Mesothelial cell of epicardium (in vitro differentiated cells): ENCODE measurements around the gene FOXC1. TPM values are rescaled to one million over a fixed set of nuclear protein-coding genes. Genes with fewer than 3 reads are reported as not detected.

ENCODE experiments used
- DNase-seq, 2 experiments: peaks; one replicate each; pipeline ENCODE4 v3.0.0; 2021; ENCODE audit warnings: low spot score in 2 of 2; ENCODE audit not compliant: unreplicated experiment in 2 of 2
- H3K27ac Mint-ChIP-seq: 2 replicates; pipeline ENCODE4 v1.8.0; 2021; ENCODE audit warnings: mixed read lengths
- H3K27me3 Mint-ChIP-seq: 2 replicates; pipeline ENCODE4 v1.8.0; 2021; ENCODE audit warnings: low read depth, mixed read lengths
- H3K36me3 Mint-ChIP-seq: 2 replicates; pipeline ENCODE4 v1.8.0; 2021; ENCODE audit warnings: mixed read lengths
- H3K4me1 Mint-ChIP-seq: 2 replicates; pipeline ENCODE4 v1.8.0; 2021; ENCODE audit warnings: mixed read lengths
- H3K4me3 Mint-ChIP-seq: 2 replicates; pipeline ENCODE4 v1.8.0; 2021; ENCODE audit warnings: mild to moderate bottlenecking, moderate library complexity, mixed read lengths
- H3K9me3 Mint-ChIP-seq: 2 replicates; pipeline ENCODE4 v1.8.0; 2021; ENCODE audit warnings: mixed read lengths
- CTCF ChIP-seq: fragments of 200-600 bp; sonication (generic); IDR thresholded peaks from one replicate; pipeline ENCODE4 v1.5.0; 2021; ENCODE audit warnings: antibody characterized with exemption; ENCODE audit not compliant: unreplicated experiment
- total RNA-seq: library from RNA; stranded (reverse); gene quantifications from 3 replicates; pipeline ENCODE4 v1.2.1, GENCODE V29; 2021

FOXC1 gene
- total RNA-seq, 1 donor from 2014 or later, result 50.5 TPM

DNA sequence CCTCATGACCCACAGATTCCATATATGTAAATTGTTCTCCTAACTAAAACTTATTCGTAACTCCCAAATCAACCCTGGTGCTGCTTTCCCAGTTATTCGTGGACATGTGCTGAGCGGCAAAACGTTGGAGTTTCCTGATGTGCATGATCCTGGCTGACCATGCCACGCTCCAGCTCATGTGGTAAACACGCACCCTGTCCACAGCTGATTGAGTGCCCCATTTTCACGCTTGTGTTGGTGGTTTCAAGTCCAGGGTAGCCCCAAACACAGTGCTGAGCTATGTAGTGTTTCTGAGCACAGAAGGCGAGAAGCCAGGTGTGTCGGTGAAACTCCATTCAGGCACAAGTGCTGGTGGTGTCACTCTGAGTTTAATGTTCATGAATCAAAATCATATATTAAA lies 19.1 kb upstream of the FOXC1 start:
- Mint-ChIP-seq H3K27me3 (peaks cover 50% of the 10 kb centered on the region), H3K27ac (no peak overlapping the region), H3K4me1 (no peaks in the 10 kb centered on the region), H3K36me3 (no peaks in the 10 kb centered on the region), H3K4me3 (no peak overlapping the region), H3K9me3 (no peaks in the 10 kb centered on the region)
- no peak for TF ChIP-seq CTCF
- no peak for DNase-seq

- no peak for TF ChIP-seq CTCF
- Mint-ChIP-seq H3K27me3 (peaks cover 52% of the 10 kb centered on the region), H3K4me1 (peaks cover 4% of the 10 kb centered on the region), H3K9me3 (no peaks in the 10 kb centered on the region), H3K4me3 (no peak overlapping the region), H3K27ac (no peak overlapping the region), H3K36me3 (no peaks in the 10 kb centered on the region)
- DNase-seq, result no peak
Measured at GRCh38 chr6:1591243-1591642, 18.5 kb upstream of the FOXC1 start.

DNA sequence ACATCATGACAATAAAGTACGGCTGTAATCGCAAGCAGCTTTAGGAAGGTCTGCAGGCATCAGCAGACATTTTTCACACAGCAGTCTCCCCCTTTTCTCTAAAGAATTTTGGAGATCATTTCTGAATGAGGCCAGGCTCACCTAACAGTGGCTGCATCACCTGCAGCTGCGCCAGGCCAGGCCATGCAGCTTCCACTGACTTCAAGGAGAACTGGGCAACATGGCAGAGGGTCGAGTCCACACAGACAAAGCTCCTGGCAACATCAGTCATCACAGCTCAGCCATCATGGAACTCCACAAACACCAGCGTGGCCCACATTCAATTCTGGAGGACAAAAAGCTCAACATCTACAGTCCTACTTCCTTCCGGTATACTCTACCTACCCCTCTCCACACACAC lies 17.8 kb upstream of the FOXC1 start:
- peak in 1 of 2 experiments; percentile 22 for DNase-seq
- H3K27ac Mint-ChIP-seq, result no peak overlapping the region
- no peaks in the 10 kb centered on the region for H3K9me3 Mint-ChIP-seq

DNA sequence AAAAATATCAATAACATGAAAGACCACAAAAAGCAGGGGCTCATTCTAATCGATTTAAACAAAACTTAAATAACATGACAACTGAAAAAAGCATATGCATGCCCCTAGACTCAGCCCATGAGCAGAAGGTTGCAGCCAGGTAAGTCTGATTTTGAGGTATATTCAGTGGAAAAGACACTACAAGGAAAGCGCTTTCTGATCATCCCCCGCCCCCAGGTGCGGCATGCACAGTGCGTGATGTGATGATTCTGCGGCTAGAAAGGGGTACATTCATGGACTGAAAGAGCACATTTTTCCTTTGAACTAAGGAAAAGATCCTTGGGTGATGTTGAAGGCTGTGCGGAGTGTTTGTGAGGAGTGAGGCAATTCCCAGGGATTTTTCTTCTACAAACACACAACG lies 16.9 kb upstream of the FOXC1 start:
- peak in 1 of 2 experiments; percentile 32 for DNase-seq
- TF ChIP-seq CTCF, result no peak
- no peak overlapping the region for H3K4me3 Mint-ChIP-seq
- H3K4me1 Mint-ChIP-seq, result peaks cover 20% of the 10 kb centered on the region
- no peak overlapping the region for H3K27ac Mint-ChIP-seq
- H3K9me3 Mint-ChIP-seq, result no peaks in the 10 kb centered on the region
- no peaks in the 10 kb centered on the region for H3K36me3 Mint-ChIP-seq
- H3K27me3 Mint-ChIP-seq, result peaks cover 50% of the 10 kb centered on the region

More for the DNA sequence above, 17.8 kb upstream of the FOXC1 start:
- peaks cover 11% of the 10 kb centered on the region for H3K4me1 Mint-ChIP-seq
- TF ChIP-seq CTCF, result no peak
- no peak overlapping the region for H3K4me3 Mint-ChIP-seq
- no peaks in the 10 kb centered on the region for H3K36me3 Mint-ChIP-seq
- peaks cover 53% of the 10 kb centered on the region for H3K27me3 Mint-ChIP-seq

GRCh38 chr6:1593286-1593957 lies 16.3 kb upstream of the FOXC1 start:
- Mint-ChIP-seq H3K36me3 (no peaks in the 10 kb centered on the region), H3K4me3 (no peak overlapping the region), H3K27me3 (peaks cover 54% of the 10 kb centered on the region), H3K9me3 (no peaks in the 10 kb centered on the region), H3K4me1 (peaks cover 25% of the 10 kb centered on the region), H3K27ac (no peak overlapping the region)
- DNase-seq, result peak in 1 of 2 experiments; percentile 31
- TF ChIP-seq CTCF, result no peak
